Neural progenitor cell (in vitro differentiated cells): ENCODE data around the gene CELSR1. TPM values are rescaled to one million over a fixed set of nuclear protein-coding genes. Genes with fewer than 3 reads are reported as not detected.

ENCODE experiments used
- DNase-seq: peaks from one replicate; pipeline ENCODE4 v3.0.0-alpha.2; 2016; ENCODE audit warnings: low spot score
- H2AFZ ChIP-seq: fragments of 200-600 bp; sonication (generic); replicated peaks from 2 replicates; pipeline ENCODE4 v1.6.1; 2016; ENCODE audit warnings: antibody characterized with exemption
- H3F3A ChIP-seq: fragments of 200-600 bp; sonication (generic); 2 replicates; pipeline ENCODE4 v1.6.1; 2016; ENCODE audit warnings: antibody characterized with exemption, low read depth
- H3K27ac ChIP-seq: fragments of 200-600 bp; sonication (generic); 2 replicates; pipeline ENCODE4 v1.5.1; 2016; ENCODE audit warnings: mild to moderate bottlenecking
- H3K27me3 ChIP-seq: fragments of 200-600 bp; sonication (generic); 2 replicates; pipeline ENCODE4 v1.6.1; 2016; ENCODE audit warnings: mild to moderate bottlenecking, moderate library complexity
- H3K36me3 ChIP-seq: fragments of 200-600 bp; sonication (generic); 2 replicates; pipeline ENCODE4 v1.5.1; 2016
- H3K4me1 ChIP-seq: fragments of 200-600 bp; sonication (generic); 2 replicates; pipeline ENCODE4 v1.6.1; 2016; ENCODE audit warnings: mixed run types
- H3K4me2 ChIP-seq: fragments of 200-600 bp; sonication (generic); 2 replicates; pipeline ENCODE4 v1.6.1; 2016
- H3K4me3 ChIP-seq: fragments of 200-600 bp; sonication (generic); 2 replicates; pipeline ENCODE4 v1.5.1; 2016
- H3K79me2 ChIP-seq: fragments of 200-600 bp; sonication (generic); 2 replicates; pipeline ENCODE4 v1.6.1; 2016; ENCODE audit warnings: low read depth
- H3K9ac ChIP-seq: fragments of 200-600 bp; sonication (generic); 2 replicates; pipeline ENCODE4 v1.6.1; 2016
- H3K9me3 ChIP-seq: fragments of 200-600 bp; sonication (generic); 2 replicates; pipeline ENCODE4 v1.5.1; 2016; ENCODE audit warnings: low read depth
- H4K20me1 ChIP-seq: fragments of 200-600 bp; sonication (generic); 2 replicates; pipeline ENCODE4 v1.6.1; 2016; ENCODE audit warnings: low read depth
- H3K27ac Mint-ChIP-seq: 3 replicates; pipeline ENCODE4 v1.8.0; 2021; ENCODE audit warnings: mixed read lengths
- H3K27me3 Mint-ChIP-seq: 2 replicates; pipeline ENCODE4 v1.8.0; 2022; ENCODE audit warnings: low read depth, mild to moderate bottlenecking, inconsistent platforms, moderate library complexity, mixed read lengths; ENCODE audit not compliant: insufficient read depth
- H3K36me3 Mint-ChIP-seq: 3 replicates; pipeline ENCODE4 v1.8.0; 2021; ENCODE audit warnings: mixed read lengths
- H3K4me1 Mint-ChIP-seq: 3 replicates; pipeline ENCODE4 v1.8.0; 2021; ENCODE audit warnings: mixed read lengths
- H3K4me3 Mint-ChIP-seq: 3 replicates; pipeline ENCODE4 v1.8.0; 2021; ENCODE audit warnings: mild to moderate bottlenecking, moderate library complexity, mixed read lengths
- H3K9me3 Mint-ChIP-seq: 3 replicates; pipeline ENCODE4 v1.8.0; 2020; ENCODE audit warnings: mixed read lengths
- CTCF ChIP-seq: fragments of 200-600 bp; sonication (generic); IDR thresholded peaks from 2 replicates; pipeline ENCODE4 v1.5.1; 2017; ENCODE audit warnings: antibody characterized with exemption, mild to moderate bottlenecking
- EZH2 ChIP-seq: fragments of 200-600 bp; sonication (generic); IDR thresholded peaks from 2 replicates; pipeline ENCODE4 v1.6.1; 2017; ENCODE audit warnings: antibody characterized with exemption, mild to moderate bottlenecking, moderate library complexity
- EZH2phosphoT487 ChIP-seq: fragments of 200-600 bp; sonication (generic); IDR thresholded peaks from 2 replicates; pipeline ENCODE4 v1.6.1; 2017; ENCODE audit warnings: antibody characterized with exemption
- total RNA-seq: library from RNA; depleted of rRNA; stranded (reverse); fragments of >200 nt; gene quantifications from 2 replicates; pipeline ENCODE4 v1.2.3, GENCODE V29; 2015; ENCODE audit warnings: low replicate concordance

CELSR1 gene
- total RNA-seq, 1 donor from 2014 or later = 12.3 TPM

GRCh38 chr22:46484861-46485595 lies 52.4 kb downstream of the CELSR1 start:
- no peaks in the 10 kb centered on the region for H3K27me3 ChIP-seq
- peaks cover 3% of the 10 kb centered on the region for H3K9me3 ChIP-seq
- DNase-seq = peak; percentile 30
- no peak overlapping the region for H3K4me3 Mint-ChIP-seq
- peaks cover 6% of the 10 kb centered on the region for H3K27me3 Mint-ChIP-seq
- TF ChIP-seq EZH2 (no peak), CTCF (no peak), EZH2phosphoT487 (no peak)
- H3K4me2 ChIP-seq = no peak overlapping the region
- H3K27ac ChIP-seq = no peak overlapping the region
- H3K36me3 Mint-ChIP-seq = peaks cover 9% of the 10 kb centered on the region
- H3K27ac Mint-ChIP-seq = peak overlapping the region; percentile 89
- H3K9me3 Mint-ChIP-seq = peaks cover 11% of the 10 kb centered on the region
- no peaks in the 10 kb centered on the region for H3K36me3 ChIP-seq
- H3K79me2 ChIP-seq = no peaks in the 10 kb centered on the region
- H3F3A ChIP-seq = peaks cover 5% of the 10 kb centered on the region
- no peak overlapping the region for H3K4me3 ChIP-seq
- H3K9ac ChIP-seq = no peak overlapping the region
- H3K4me1 Mint-ChIP-seq = peaks cover 39% of the 10 kb centered on the region
- no peak overlapping the region for H2AFZ ChIP-seq
- H3K4me1 ChIP-seq = peaks cover 19% of the 10 kb centered on the region
- H4K20me1 ChIP-seq = peaks cover 3% of the 10 kb centered on the region

- Histone ChIP-seq H3K27ac (no peak overlapping the region), H3K9ac (no peak overlapping the region), H3K36me3 (no peaks in the 10 kb centered on the region), H3K4me2 (no peak overlapping the region), H3K79me2 (no peaks in the 10 kb centered on the region), H3K4me3 (no peak overlapping the region), H3K9me3 (peaks cover 3% of the 10 kb centered on the region), H3F3A (peaks cover 5% of the 10 kb centered on the region), H4K20me1 (peaks cover 3% of the 10 kb centered on the region), H3K27me3 (no peaks in the 10 kb centered on the region), H2AFZ (no peak overlapping the region), H3K4me1 (peaks cover 19% of the 10 kb centered on the region)
- TF ChIP-seq CTCF (no peak), EZH2 (no peak), EZH2phosphoT487 (no peak)
- Mint-ChIP-seq H3K4me3 (no peak overlapping the region), H3K27ac (peak overlapping the region; percentile 89), H3K27me3 (peaks cover 5% of the 10 kb centered on the region), H3K9me3 (peaks cover 11% of the 10 kb centered on the region), H3K36me3 (peaks cover 9% of the 10 kb centered on the region), H3K4me1 (peaks cover 45% of the 10 kb centered on the region)
- DNase-seq = no peak
These were observed 53.1 kb downstream of the CELSR1 start for GRCh38 chr22:46484156-46484860.

- Histone ChIP-seq H2AFZ (no peak overlapping the region), H3K9me3 (peaks cover 3% of the 10 kb centered on the region), H3K27ac (no peak overlapping the region), H3K4me3 (no peak overlapping the region), H3F3A (peaks cover 5% of the 10 kb centered on the region), H3K4me2 (no peak overlapping the region), H3K36me3 (no peaks in the 10 kb centered on the region), H3K79me2 (no peaks in the 10 kb centered on the region), H3K4me1 (peaks cover 19% of the 10 kb centered on the region), H3K9ac (no peak overlapping the region), H3K27me3 (no peaks in the 10 kb centered on the region), H4K20me1 (peaks cover 6% of the 10 kb centered on the region)
- Mint-ChIP-seq H3K27ac (peak overlapping the region; percentile 21), H3K27me3 (peaks cover under 1% of the 10 kb centered on the region), H3K4me3 (no peak overlapping the region), H3K36me3 (peaks cover 12% of the 10 kb centered on the region), H3K4me1 (peaks cover 49% of the 10 kb centered on the region), H3K9me3 (peaks cover 11% of the 10 kb centered on the region)
- no peak for DNase-seq
- TF ChIP-seq EZH2 = no peak
These were observed 54.1 kb downstream of the CELSR1 start for GRCh38 chr22:46483353-46483752.
